ENCODE data around the gene GRAMD1B.

The GRAMD1B gene

DNA sequence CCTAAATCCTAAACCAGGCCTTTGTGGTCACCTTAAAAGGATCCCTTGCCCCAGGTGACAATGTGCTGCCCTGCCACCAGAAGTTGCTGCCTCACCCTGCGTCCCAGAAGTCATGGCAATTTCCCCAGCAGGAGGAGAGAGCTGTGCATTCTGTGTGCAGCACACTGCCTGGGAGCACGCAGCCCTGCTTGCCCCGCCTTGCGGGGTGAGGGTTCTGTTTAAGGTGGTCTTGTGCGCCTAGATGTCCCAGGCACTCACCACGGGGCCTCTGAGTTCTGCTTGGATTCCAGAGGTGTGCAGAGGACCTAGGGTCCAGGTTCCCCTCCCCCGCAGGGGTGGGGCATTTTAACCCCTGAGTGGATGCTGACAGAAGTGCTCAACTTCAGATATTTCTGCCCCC lies 95.0 kb downstream of the GRAMD1B start:
- no peak overlapping the region for H3K4me2 ChIP-seq (ENCODE audit: low read depth, low read length, poor library complexity, severe bottlenecking)
- H3K9me3 ChIP-seq (ENCODE audit: insufficient read depth, low read depth, low read length) = peaks cover 4% of the 10 kb centered on the region; the same call in 1 of the 2 replicates
- no peak overlapping the region for H3K9ac ChIP-seq (ENCODE audit: low read depth, low read length, poor library complexity, severe bottlenecking)
- H3K9me2 ChIP-seq (replicated peaks; ENCODE audit: low read depth, low read length) = no peaks in the 10 kb centered on the region
- no peaks in the 10 kb centered on the region for H3K4me1 ChIP-seq (ENCODE audit: insufficient read depth, low read length, poor library complexity, severe bottlenecking)
- no peak overlapping the region for H2AFZ ChIP-seq (ENCODE audit: low read length)
- H3F3A ChIP-seq (ENCODE audit: low read depth) = no peaks in the 10 kb centered on the region
- no peaks in the 10 kb centered on the region; the same call in 1 of the 2 replicates for H3K36me3 ChIP-seq (ENCODE audit: insufficient read depth, low read length)
- H4K20me1 ChIP-seq (ENCODE audit: insufficient read depth, low read length, poor library complexity, severe bottlenecking) = no peaks in the 10 kb centered on the region
- peaks cover 11% of the 10 kb centered on the region; the same call in 1 of the 2 replicates for H3K79me2 ChIP-seq (ENCODE audit: insufficient read depth, low read length)
- no peak for TF ChIP-seq EZH2phosphoT487 (IDR thresholded peaks at IDR 0.05; ENCODE audit: borderline replicate concordance)
- TF ChIP-seq, protein P1, sequence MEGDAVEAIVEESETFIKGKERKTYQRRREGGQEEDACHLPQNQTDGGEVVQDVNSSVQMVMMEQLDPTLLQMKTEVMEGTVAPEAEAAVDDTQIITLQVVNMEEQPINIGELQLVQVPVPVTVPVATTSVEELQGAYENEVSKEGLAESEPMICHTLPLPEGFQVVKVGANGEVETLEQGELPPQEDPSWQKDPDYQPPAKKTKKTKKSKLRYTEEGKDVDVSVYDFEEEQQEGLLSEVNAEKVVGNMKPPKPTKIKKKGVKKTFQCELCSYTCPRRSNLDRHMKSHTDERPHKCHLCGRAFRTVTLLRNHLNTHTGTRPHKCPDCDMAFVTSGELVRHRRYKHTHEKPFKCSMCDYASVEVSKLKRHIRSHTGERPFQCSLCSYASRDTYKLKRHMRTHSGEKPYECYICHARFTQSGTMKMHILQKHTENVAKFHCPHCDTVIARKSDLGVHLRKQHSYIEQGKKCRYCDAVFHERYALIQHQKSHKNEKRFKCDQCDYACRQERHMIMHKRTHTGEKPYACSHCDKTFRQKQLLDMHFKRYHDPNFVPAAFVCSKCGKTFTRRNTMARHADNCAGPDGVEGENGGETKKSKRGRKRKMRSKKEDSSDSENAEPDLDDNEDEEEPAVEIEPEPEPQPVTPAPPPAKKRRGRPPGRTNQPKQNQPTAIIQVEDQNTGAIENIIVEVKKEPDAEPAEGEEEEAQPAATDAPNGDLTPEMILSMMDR (conservative IDR thresholded peaks at IDR 0.05; ENCODE audit: low read length) = no peak
- H3K27me3 ChIP-seq (ENCODE audit: insufficient read depth, low read length, poor library complexity, severe bottlenecking) = no peaks in the 10 kb centered on the region
- no peak overlapping the region for H3K4me3 ChIP-seq (ENCODE audit: low read length, poor library complexity, severe bottlenecking)

DNA sequence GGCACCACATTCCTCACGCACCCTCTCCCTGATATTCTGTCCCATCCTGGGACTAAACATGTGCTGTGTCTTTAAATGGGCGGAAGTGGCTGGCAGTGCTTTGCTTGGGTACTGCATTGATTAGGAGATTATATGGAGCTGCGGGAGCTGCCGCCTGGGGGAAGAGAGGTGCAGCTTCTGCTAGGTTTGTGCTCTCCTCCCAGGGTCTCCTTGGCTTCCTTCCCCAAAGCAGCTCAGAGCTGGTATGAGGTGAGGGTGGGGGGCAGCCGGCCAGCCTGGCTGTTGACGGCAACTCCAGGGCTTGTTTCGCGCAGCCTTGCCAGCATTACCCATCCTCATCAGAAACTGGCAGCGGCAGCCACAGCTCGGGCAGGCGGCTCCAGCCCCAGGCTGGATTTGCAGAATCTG lies 95.4 kb downstream of the GRAMD1B start:
- Histone ChIP-seq H3K9me2 (replicated peaks; ENCODE audit: low read depth, low read length) (no peaks in the 10 kb centered on the region), H3F3A (ENCODE audit: low read depth) (no peaks in the 10 kb centered on the region), H3K4me1 (ENCODE audit: insufficient read depth, low read length, poor library complexity, severe bottlenecking) (no peaks in the 10 kb centered on the region), H4K20me1 (ENCODE audit: insufficient read depth, low read length, poor library complexity, severe bottlenecking) (no peaks in the 10 kb centered on the region), H2AFZ (ENCODE audit: low read length) (no peak overlapping the region), H3K79me2 (ENCODE audit: insufficient read depth, low read length) (peaks cover 10% of the 10 kb centered on the region; the same call in 1 of the 2 replicates), H3K27me3 (ENCODE audit: insufficient read depth, low read length, poor library complexity, severe bottlenecking) (no peaks in the 10 kb centered on the region), H3K4me2 (ENCODE audit: low read depth, low read length, poor library complexity, severe bottlenecking) (no peak overlapping the region), H3K9ac (ENCODE audit: low read depth, low read length, poor library complexity, severe bottlenecking) (no peak overlapping the region), H3K36me3 (ENCODE audit: insufficient read depth, low read length) (no peaks in the 10 kb centered on the region; the same call in 1 of the 2 replicates), H3K9me3 (ENCODE audit: insufficient read depth, low read depth, low read length) (peaks cover 4% of the 10 kb centered on the region; the same call in 1 of the 2 replicates), H3K4me3 (ENCODE audit: low read length, poor library complexity, severe bottlenecking) (no peak overlapping the region)
- TF ChIP-seq, protein P1 (conservative IDR thresholded peaks at IDR 0.05; ENCODE audit: low read length) = no peak
- no peak for TF ChIP-seq EZH2phosphoT487 (IDR thresholded peaks at IDR 0.05; ENCODE audit: borderline replicate concordance)

DNA sequence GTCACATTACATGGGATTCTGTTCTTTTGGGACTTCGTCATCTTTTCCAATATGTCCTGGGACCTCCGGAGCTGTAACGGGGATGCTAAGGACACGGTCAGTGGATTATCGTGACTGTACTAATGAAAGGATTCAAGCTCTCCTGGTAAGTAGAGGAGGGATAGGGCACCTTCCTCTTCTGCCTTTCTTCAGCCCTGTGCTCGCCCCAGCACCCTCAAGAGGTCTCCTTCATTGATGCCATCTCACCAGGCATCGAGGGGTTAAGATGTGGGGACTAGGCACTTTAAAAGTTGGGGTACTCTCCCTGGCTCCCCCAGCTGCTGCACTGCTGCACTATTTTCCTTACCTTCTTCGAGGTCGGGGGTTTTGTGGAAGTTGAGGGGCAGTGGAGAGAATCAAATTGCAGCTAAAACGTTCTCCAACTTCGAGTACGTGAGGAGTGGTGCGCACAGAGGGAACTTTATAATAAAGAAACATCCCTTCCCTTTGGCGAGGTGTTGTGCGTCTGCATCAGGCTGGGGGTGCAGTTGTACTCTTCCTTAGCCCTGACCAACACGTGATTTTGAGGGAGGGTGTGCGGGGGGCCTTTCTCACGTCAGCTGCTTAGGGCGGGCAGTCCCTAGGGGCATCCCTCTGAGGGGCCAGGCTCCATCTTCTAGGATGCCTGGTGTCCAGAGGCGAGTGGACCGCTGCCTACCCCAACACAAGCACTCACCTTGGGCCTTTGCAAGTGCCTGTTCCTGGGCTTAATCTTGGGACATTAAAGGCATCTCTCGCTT lies 96.1 kb downstream of the GRAMD1B start:
- Histone ChIP-seq H3F3A (ENCODE audit: low read depth) (no peaks in the 10 kb centered on the region), H2AFZ (ENCODE audit: low read length) (no peak overlapping the region), H3K9ac (ENCODE audit: low read depth, low read length, poor library complexity, severe bottlenecking) (no peak overlapping the region), H3K4me3 (ENCODE audit: low read length, poor library complexity, severe bottlenecking) (no peak overlapping the region), H3K79me2 (ENCODE audit: insufficient read depth, low read length) (peaks cover 10% of the 10 kb centered on the region; the same call in 1 of the 2 replicates), H4K20me1 (ENCODE audit: insufficient read depth, low read length, poor library complexity, severe bottlenecking) (no peaks in the 10 kb centered on the region), H3K4me1 (ENCODE audit: insufficient read depth, low read length, poor library complexity, severe bottlenecking) (no peaks in the 10 kb centered on the region), H3K9me2 (replicated peaks; ENCODE audit: low read depth, low read length) (no peaks in the 10 kb centered on the region), H3K9me3 (ENCODE audit: insufficient read depth, low read depth, low read length) (no peaks in the 10 kb centered on the region), H3K36me3 (ENCODE audit: insufficient read depth, low read length) (no peaks in the 10 kb centered on the region; the same call in 1 of the 2 replicates), H3K27me3 (ENCODE audit: insufficient read depth, low read length, poor library complexity, severe bottlenecking) (no peaks in the 10 kb centered on the region), H3K4me2 (ENCODE audit: low read depth, low read length, poor library complexity, severe bottlenecking) (no peak overlapping the region)
- TF ChIP-seq, protein P1 (conservative IDR thresholded peaks at IDR 0.05; ENCODE audit: low read length) = no peak
- TF ChIP-seq EZH2phosphoT487 (IDR thresholded peaks at IDR 0.05; ENCODE audit: borderline replicate concordance) = no peak

Measured in Loucy (cell line).